DOHH2 (cell line): ENCODE data around the gene AXDND1.
"Not testable (repeated sequence)": the region's sequence is repeated elsewhere in the genome, so short reads cannot be mapped to it uniquely, and the experiment has no call there.

Experiments used
- H3F3A ChIP-seq: fragments of 200-600 bp; sonication (generic), shearing (Covaris generic); 2 replicates; pipeline ENCODE4 v1.6.0; 2016; ENCODE audit warnings: antibody characterized with exemption, mild to moderate bottlenecking; ENCODE audit not compliant: control insufficient read depth, insufficient read depth
- H3K27ac ChIP-seq: fragments of 200-600 bp; sonication (generic); 2 replicates; pipeline ENCODE4 v1.5.1; 2014; ENCODE audit warnings: low read depth, mild to moderate bottlenecking, low read length, moderate library complexity
- H3K27me3 ChIP-seq: fragments of 200-600 bp; sonication (generic); 2 replicates; pipeline ENCODE4 v1.6.1; 2014; ENCODE audit warnings: mild to moderate bottlenecking, low read length, mixed read lengths; ENCODE audit not compliant: control insufficient read depth
- H3K36me3 ChIP-seq: fragments of 200-600 bp; sonication (generic); 2 replicates; pipeline ENCODE4 v1.6.1; 2014; ENCODE audit warnings: mild to moderate bottlenecking, low read length, moderate library complexity, mixed read lengths; ENCODE audit not compliant: control insufficient read depth
- H3K4me1 ChIP-seq: fragments of 200-600 bp; sonication (generic); 2 replicates; pipeline ENCODE4 v1.6.1; 2014; ENCODE audit warnings: mild to moderate bottlenecking, low read length, mixed read lengths; ENCODE audit not compliant: control insufficient read depth
- H3K4me2 ChIP-seq: fragments of 200-600 bp; sonication (generic); 2 replicates; pipeline ENCODE4 v1.6.0; 2014; ENCODE audit warnings: mild to moderate bottlenecking, low read length, moderate library complexity
- H3K4me3 ChIP-seq: fragments of 200-600 bp; sonication (generic); 2 replicates; pipeline ENCODE4 v1.5.1; 2014; ENCODE audit warnings: mild to moderate bottlenecking, low read length, mixed read lengths
- H3K79me2 ChIP-seq: fragments of 200-600 bp; sonication (generic); 2 replicates; pipeline ENCODE4 v1.6.1; 2014; ENCODE audit warnings: mild to moderate bottlenecking, low read length, mixed read lengths; ENCODE audit not compliant: control insufficient read depth
- H3K9me2 ChIP-seq: fragments of 200-600 bp; sonication (generic); replicated peaks from 2 replicates; pipeline ENCODE4 v1.6.1; 2014; ENCODE audit warnings: mild to moderate bottlenecking, low read length, mixed read lengths; ENCODE audit not compliant: control insufficient read depth
- H3K9me3 ChIP-seq: fragments of 200-600 bp; sonication (generic); 2 replicates; pipeline ENCODE4 v1.6.1; 2014; ENCODE audit warnings: antibody characterized with exemption, low read length, mixed read lengths; ENCODE audit not compliant: control insufficient read depth, insufficient read depth
- H4K20me1 ChIP-seq: fragments of 200-600 bp; sonication (generic); 2 replicates; pipeline ENCODE4 v1.6.0; 2014; ENCODE audit warnings: low read depth, mild to moderate bottlenecking, antibody characterized with exemption, low read length, moderate library complexity; ENCODE audit not compliant: control insufficient read depth, insufficient read depth
- CTCF ChIP-seq: fragments of 200-600 bp; sonication (generic); IDR thresholded peaks from one replicate; pipeline ENCODE4 v1.5.1; 2014; ENCODE audit warnings: antibody characterized with exemption, mild to moderate bottlenecking, low read depth, low read length; ENCODE audit not compliant: poor library complexity, severe bottlenecking
- EZH2phosphoT487 ChIP-seq: fragments of 200-600 bp; sonication (generic); IDR thresholded peaks from 2 replicates; pipeline ENCODE4 v1.6.1; 2017; ENCODE audit warnings: borderline replicate concordance, mild to moderate bottlenecking, antibody characterized with exemption, low read length, moderate library complexity, mixed read lengths

The AXDND1 gene

GRCh38 chr1:179352236-179352635 is 13.5 kb upstream of the AXDND1 start:
- Histone ChIP-seq H3K9me2 (no peaks in the 10 kb centered on the region), H3K4me3 (no peak overlapping the region), H3K36me3 (peaks cover 42% of the 10 kb centered on the region), H3K4me1 (no peaks in the 10 kb centered on the region), H3K79me2 (no peaks in the 10 kb centered on the region), H3K27me3 (no peaks in the 10 kb centered on the region), H3K27ac (no peak overlapping the region), H3K4me2 (no peak overlapping the region), H3K9me3 (no peaks in the 10 kb centered on the region), H3F3A (0 out of 2 replicates have a peak, but pooled peaks cover 3% of the 10 kb centered on the region), H4K20me1 (no peaks in the 10 kb centered on the region)
- TF ChIP-seq EZH2phosphoT487, result no peak
- no peak for TF ChIP-seq CTCF

- Histone ChIP-seq H3K4me2 (no peak overlapping the region), H3K27ac (no peak overlapping the region)
- no peak for TF ChIP-seq EZH2phosphoT487
- TF ChIP-seq CTCF, result no peak
These were observed 12.2 kb upstream of the AXDND1 start for GRCh38 chr1:179353546-179353945.

GRCh38 chr1:179361631-179362030 is 4.1 kb upstream of the AXDND1 start:
- H3K4me2 ChIP-seq, H3K79me2 ChIP-seq, H3K27me3 ChIP-seq, H3F3A ChIP-seq, H3K4me3 ChIP-seq, H3K9me2 ChIP-seq, H3K27ac ChIP-seq, H4K20me1 ChIP-seq, H3K9me3 ChIP-seq, H3K4me1 ChIP-seq, H3K36me3 ChIP-seq: not testable (repeated sequence)

More at GRCh38 chr1:179353546-179353945, 12.2 kb upstream of the AXDND1 start:
- Histone ChIP-seq H3F3A (0 out of 2 replicates have a peak, but pooled peaks cover 3% of the 10 kb centered on the region), H3K9me3 (no peaks in the 10 kb centered on the region), H3K9me2 (no peaks in the 10 kb centered on the region), H3K27me3 (no peaks in the 10 kb centered on the region), H3K79me2 (no peaks in the 10 kb centered on the region), H3K4me3 (no peak overlapping the region), H3K4me1 (no peaks in the 10 kb centered on the region), H4K20me1 (no peaks in the 10 kb centered on the region), H3K36me3 (peaks cover 32% of the 10 kb centered on the region)

GRCh38 chr1:179366093-179366800 is 476 bp downstream of the AXDND1 start:
- H3K36me3 ChIP-seq, result no peaks in the 10 kb centered on the region
- TF ChIP-seq CTCF, result no peak
- TF ChIP-seq EZH2phosphoT487, result no peak
- 0 out of 2 replicates have a peak, but pooled peaks cover 6% of the 10 kb centered on the region for H3F3A ChIP-seq
- no peaks in the 10 kb centered on the region for H3K27me3 ChIP-seq
- H3K4me2 ChIP-seq, result peak overlapping the region; percentile 70
- H3K79me2 ChIP-seq, result no peaks in the 10 kb centered on the region
- H3K4me1 ChIP-seq, result peaks cover 10% of the 10 kb centered on the region
- H3K9me3 ChIP-seq, result no peaks in the 10 kb centered on the region
- H3K9me2 ChIP-seq, result no peaks in the 10 kb centered on the region
- peak overlapping the region; percentile 79 for H3K4me3 ChIP-seq
- peak overlapping the region; percentile 85 for H3K27ac ChIP-seq
- no peaks in the 10 kb centered on the region for H4K20me1 ChIP-seq
